ENCODE results near the gene FAF2.

DNA sequence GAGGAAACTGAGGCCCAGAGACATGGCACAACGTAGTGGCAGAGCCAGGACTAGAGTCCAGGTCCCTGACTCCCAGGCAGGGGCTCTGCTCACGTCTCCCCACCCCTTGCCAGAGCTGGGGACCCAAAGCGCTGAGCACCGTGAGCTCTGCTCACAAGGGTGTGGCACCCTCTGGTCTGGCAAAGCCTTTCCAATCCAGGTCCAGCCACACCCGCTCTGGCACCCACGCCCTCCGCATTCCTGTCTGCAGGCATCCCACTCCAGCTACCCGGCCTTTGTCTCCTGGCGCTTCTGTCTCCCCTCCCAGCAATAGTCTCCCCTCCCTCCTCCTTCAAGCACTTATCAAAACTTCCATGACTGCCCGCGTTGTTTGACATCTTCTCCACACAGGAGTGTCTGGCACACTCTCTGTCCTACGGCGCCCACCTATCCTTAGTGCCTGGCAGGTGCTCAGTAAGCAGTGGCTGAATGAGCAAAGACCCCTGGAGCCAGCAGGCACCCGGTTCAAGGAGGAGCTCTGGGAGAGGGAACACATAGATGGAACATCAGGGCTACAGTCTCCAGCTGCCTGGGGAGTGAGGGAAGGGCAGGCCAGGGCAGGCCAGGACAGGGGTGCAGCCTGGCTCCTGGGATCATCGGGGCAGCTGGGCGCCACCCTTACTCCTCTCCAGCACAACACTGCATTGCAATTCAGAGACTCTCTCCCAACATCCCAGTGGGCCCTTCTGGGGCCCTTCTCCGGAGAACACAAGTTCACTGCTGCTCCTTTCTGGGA, 47.6 kb upstream of the FAF2 start:
- TF ChIP-seq POLR2AphosphoS5 (IDR thresholded peaks at IDR 0.05), result no peak
- TF ChIP-seq, protein P1, sequence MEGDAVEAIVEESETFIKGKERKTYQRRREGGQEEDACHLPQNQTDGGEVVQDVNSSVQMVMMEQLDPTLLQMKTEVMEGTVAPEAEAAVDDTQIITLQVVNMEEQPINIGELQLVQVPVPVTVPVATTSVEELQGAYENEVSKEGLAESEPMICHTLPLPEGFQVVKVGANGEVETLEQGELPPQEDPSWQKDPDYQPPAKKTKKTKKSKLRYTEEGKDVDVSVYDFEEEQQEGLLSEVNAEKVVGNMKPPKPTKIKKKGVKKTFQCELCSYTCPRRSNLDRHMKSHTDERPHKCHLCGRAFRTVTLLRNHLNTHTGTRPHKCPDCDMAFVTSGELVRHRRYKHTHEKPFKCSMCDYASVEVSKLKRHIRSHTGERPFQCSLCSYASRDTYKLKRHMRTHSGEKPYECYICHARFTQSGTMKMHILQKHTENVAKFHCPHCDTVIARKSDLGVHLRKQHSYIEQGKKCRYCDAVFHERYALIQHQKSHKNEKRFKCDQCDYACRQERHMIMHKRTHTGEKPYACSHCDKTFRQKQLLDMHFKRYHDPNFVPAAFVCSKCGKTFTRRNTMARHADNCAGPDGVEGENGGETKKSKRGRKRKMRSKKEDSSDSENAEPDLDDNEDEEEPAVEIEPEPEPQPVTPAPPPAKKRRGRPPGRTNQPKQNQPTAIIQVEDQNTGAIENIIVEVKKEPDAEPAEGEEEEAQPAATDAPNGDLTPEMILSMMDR (IDR thresholded peaks at IDR 0.05), result no peak
- no peak for TF ChIP-seq POLR2A (IDR thresholded peaks at IDR 0.05)
- TF ChIP-seq EP300 (IDR thresholded peaks at IDR 0.05), result no peak

All from gastroesophageal sphincter (tissue), 3 donors.